GM21381 (cell line): ENCODE data around the gene DAB2IP.

Experiments
- ATAC-seq: cut with Tn5 transposase; IDR thresholded peaks from one replicate; pipeline ENCODE4 v1.9.1; 2021; ENCODE audit warnings: mild to moderate bottlenecking, moderate library complexity; ENCODE audit not compliant: unreplicated experiment

Gene DAB2IP

GRCh38 chr9:121813519-121814210 is 162.2 kb downstream of the DAB2IP start:
- no peak for ATAC-seq

DNA sequence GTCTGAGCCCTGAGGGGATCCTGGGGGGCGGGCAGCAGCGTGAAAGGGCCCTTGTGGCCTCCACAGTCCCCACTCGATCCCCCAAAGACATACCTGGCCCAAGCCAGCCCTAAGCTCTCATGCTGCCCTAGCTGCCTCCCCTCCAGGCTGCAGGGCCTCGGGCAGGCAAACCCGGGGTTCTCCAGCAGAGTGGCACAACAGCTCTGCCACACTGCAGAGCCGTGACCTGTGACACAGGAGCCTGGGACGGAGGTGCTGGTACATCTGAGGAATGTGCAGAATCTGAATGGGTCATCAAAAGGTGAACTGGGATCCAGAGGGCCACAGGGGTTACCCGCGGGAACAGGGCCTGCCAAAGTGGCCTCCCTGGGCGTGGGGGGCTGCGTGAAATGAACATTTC is 163.2 kb downstream of the DAB2IP start:
- ATAC-seq: no peak

DNA sequence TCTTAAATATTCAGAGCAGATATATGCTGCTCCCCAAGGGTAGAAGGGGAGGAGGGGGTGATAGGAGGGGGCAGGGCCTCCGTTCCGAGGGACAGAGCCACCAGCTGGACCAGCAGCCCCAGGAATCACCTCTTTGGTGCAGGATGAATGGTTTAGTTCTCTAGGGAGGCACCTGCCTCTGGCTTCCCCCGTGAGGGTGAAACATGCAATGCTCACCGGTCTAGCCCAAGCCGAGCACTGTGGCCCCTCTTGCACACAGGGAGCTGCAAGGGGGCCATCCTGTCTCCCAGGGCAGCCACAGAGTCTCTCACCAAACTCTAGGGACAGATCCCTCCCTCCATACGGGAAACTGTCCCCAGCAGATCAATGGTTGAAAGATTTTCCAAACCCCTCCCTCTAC is 163.7 kb downstream of the DAB2IP start:
- ATAC-seq: no peak

GRCh38 chr9:121815546-121816448 is 164.4 kb downstream of the DAB2IP start:
- ATAC-seq: no peak

- no peak for ATAC-seq
Observed at GRCh38 chr9:121816449-121816817, 165.0 kb downstream of the DAB2IP start.

- ATAC-seq: no peak
Observed at GRCh38 chr9:121816845-121817450, 165.5 kb downstream of the DAB2IP start.

GRCh38 chr9:121817476-121817875 is 166.0 kb downstream of the DAB2IP start:
- ATAC-seq: no peak

- no peak for ATAC-seq
Observed at GRCh38 chr9:121818016-121818661, 166.7 kb downstream of the DAB2IP start.

DNA sequence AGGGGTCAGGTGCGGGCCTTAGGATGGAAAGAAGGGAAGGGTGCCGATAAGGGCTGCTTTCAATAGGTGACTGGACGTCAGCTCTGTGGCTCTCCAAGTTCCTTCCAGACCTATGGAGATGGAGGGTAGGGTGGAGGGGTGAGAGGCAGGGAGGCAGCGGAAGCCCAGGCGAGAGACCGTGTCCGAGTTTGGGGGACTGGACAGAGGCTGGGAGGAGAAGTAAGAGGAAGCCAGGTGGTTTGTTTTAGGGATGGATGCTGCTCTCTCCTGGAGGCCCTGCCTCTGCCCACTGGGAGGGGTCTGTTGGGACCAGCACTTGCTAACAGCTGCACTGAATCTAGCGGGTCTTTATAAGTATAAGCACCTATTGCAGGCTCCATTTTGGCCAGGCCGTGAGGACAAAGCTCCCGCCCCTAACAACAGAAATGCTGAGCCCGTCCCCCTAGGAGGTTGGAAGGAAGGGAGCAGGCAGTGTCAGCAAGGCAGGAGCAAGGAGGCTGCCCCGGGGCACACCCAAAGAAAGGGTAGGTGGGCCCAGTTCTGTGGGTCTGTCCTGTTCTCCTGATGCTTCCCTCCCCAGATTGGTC is 167.5 kb downstream of the DAB2IP start:
- ATAC-seq: no peak

DNA sequence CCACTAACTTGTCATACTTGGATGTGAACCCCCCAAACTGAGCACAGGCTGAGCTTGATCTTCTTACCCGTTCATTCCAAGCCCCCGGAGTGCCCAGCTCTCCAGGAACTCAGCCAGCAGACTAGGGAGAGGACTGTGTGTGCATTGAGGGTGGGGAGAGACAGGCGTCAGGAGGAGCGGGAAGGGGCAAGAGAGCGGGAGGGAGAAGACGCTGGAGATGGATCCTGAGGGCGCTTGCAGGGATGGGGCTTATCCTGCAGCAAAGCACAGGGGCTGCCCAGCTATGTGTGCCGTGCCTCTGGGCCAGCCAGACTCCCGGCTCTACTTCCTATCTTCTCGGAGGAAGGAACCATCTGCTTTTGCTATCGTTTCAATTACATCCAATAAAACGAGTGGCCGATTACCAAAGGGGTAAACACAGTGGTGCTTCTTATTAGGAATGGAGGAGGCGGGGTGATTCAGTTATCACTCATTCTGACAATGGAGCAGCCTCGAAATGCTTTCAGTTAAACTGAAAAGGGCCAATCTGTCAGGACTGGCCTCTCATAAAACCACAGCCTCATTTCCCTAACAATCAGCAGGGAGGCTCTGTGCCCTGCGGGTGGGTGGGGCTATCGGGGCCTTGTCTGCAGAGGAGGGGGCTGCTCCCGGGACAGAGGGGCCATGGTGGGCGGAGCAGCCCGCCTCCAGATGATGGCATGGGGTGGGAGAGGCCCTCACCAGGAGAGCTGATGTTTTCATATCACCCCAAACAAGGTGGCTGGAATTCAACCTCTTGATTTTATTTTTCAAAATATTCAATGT is 168.2 kb downstream of the DAB2IP start:
- no peak for ATAC-seq

DNA sequence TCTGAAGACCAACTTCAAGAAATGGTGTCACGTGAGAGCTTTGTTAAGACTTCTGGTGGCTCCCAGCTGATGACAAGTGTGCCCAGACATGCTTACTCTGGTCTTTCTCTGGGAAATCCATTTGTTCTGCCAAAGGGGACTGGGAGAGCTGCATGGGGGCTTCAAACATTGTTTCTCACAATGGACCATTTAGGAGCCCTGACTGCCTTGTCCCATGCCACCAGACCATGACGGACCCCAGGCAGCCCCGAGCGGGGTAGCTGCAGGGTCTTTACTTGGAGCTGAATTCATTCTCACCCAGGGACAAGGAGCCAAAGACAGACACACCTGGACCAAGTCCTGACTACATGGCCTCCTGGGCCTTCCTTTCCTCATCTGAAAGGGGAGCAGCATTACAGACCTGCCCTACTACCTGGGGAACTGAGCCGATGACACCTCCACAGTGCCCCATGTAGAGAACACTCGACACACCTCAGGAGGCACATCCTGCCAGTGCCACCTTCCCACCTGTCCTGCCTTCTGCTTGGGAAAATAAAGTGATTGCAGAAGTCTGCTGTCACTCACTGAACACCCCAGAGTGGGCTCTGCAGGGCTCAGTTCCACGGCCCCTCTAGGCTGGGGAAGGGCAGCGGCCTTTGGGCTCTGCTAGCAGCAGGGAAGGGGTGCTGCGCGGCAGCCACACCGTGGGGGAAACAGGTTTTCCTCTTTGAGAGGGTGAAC is 169.0 kb downstream of the DAB2IP start:
- ATAC-seq: no peak

DNA sequence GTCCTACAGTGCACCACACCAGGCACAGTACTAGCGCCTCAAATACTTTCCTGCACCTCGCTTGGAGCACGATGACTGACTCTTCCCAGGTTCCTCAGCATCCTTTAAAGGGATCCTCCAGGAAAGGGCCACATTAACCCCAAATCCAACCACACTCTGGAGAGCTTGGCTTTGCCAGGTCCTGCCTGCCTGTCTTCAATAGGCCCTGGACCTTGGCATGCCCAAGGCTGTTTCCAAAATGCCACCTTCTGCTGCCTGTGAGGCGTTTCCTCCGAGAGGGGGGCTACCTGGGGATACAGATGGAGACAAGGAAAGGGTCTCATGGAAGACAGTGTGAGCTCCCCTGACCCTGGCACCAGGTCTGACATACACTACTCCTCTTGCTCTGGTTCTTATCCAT is 169.9 kb downstream of the DAB2IP start:
- no peak for ATAC-seq

- no peak for ATAC-seq
Observed at GRCh38 chr9:121822093-121823085, 171.0 kb downstream of the DAB2IP start.

DNA sequence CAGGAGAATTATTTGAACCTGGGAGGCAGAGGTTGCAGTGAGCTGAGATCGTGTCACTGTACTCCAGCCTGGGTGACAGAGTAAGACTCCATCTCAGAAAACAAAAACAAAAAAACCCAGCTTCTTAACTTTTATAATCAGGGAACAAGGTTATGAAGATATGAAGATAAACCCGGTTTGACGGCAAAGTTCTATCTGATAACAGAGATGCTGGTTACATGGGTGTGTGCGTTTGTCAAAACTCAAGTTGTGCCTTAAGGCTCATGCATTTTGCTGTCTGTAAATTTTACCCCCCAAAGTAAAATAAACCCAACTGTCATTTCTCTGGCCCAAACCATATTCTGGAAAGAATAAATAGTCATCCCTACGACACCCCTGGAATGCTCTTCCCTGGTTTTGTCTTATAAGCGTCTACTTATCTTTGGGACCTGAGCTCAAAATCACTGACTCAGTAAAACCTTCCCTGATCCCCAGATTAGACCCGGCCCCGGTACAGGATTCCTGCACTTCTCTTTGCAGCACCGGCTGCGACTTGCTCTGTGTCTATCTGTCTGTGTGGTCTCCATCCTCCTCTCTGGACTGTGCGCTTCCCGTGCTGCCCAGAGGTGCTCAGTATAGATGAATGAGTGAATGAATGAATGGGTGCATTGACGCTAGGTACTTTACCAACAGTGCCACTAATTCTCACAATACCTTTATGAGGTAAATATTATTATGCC is 172.2 kb downstream of the DAB2IP start:
- ATAC-seq: no peak

DNA sequence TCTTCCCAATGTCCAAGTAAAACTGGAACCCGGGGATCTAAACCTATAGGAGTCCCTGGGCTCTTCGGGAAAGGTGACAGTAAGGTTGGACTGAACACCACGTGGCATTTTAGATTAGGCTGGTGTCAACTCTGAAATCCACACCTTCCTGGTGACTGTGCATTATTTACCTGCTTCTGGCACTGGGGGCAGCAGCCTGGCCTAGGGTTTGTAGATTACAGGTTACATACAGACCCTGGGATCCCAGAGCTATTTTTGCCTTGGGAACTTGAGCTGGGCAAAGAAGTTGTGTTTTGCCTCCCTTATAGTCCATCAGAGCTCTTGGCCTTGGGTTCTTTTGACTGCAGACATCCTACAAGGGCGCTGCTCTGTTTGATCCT is 173.2 kb downstream of the DAB2IP start:
- ATAC-seq: no peak

DNA sequence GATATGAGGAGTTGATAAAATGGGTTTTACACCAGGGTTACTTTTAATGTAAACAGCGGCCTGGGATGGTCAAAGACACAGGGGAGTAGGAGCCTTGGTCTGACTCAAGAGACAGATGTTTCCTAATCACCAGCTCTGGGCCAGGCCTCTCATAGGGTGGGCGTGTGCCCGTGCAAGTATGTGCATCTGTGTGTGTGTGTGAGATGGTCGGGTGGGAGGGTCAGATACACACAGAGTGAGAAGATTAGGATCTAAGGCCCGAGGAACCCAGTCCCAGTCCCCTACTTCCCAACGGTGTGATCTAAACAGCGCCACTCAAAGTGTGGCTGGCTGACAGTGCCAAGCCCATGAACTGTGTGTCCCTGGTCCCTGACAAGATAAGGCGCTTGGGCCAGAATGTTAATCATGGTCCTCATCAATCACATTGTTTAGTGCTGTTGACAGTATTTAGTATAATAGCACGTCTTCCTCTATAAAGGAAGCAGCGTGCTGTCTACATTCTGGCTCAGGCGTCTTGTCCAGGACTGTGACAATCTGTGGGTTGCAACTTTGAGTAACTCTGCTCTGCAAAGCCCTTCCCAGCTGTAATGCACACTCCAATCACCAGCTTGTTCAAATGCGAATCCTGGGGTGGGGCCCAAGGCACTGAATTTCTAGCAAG is 173.7 kb downstream of the DAB2IP start:
- ATAC-seq: no peak

DNA sequence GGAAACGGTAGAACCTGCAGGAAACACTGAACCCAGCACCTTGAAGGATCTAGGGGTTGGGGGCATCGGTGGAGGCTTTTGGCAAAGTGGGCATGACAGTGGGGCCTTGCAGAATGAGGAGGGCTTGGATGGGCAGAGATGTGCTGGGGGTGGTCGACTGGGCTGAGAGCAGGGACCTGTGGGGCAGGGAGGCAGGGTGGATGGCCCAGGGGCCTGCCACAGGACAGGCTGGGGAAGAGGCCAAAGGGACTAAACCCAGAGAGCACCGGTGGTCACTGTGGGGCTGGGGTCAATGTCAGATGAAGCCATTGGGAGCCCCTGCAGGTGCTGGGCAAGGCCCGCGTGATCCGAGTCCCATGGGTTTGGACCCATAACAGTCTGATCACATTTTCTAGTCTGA is 175.3 kb downstream of the DAB2IP start:
- ATAC-seq: no peak
